GM12891 (cell line): ENCODE data around the gene POLR2C.

ENCODE experiments used
- POLR2A ChIP-seq: IDR thresholded peaks from 2 replicates; pipeline ENCODE4 v1.6.1; 2011; ENCODE audit warnings: low read depth, low read length, control low read depth
- POLR2AphosphoS5 ChIP-seq: IDR thresholded peaks from 2 replicates; pipeline ENCODE4 v1.6.1; 2011; ENCODE audit warnings: low read depth, low read length, control low read depth
- POU2F2 ChIP-seq: IDR thresholded peaks from 2 replicates; pipeline ENCODE4 v1.6.1; 2011; ENCODE audit warnings: low read depth, mild to moderate bottlenecking, control low read depth, low read length, moderate library complexity
- TAF1 ChIP-seq: IDR thresholded peaks from 2 replicates; pipeline ENCODE4 v1.6.1; 2011; ENCODE audit warnings: low read depth, low read length, control low read depth

- TF ChIP-seq POLR2AphosphoS5 (no peak), POLR2A (no peak), POU2F2 (no peak), TAF1 (no peak)
Observed at GRCh38 chr16:57432989-57433388, 29.5 kb upstream of the POLR2C start.
